Measurements from ENCODE around the gene COG7.
A peak's percentile ranks its signal among the peaks of the same experiment; 100 is the strongest.
"Not testable (repeated sequence)": the region's sequence is repeated elsewhere in the genome, so short reads cannot be mapped to it uniquely, and the experiment has no call there.

The COG7 gene

GRCh38 chr16:23452572-23453337 is at the start of gene COG7:
TSS of gene COG7 (minus strand) at chr16:23453189. CDS start at chr16:23452994, 195 bp downstream.
- DNase-seq, result peak; percentile 77 to 79

- no peak for DNase-seq
These were observed 49.5 kb upstream of the COG7 start for GRCh38 chr16:23502466-23502865.

GRCh38 chr16:23501291-23501690 is 48.3 kb upstream of the COG7 start:
- DNase-seq, result no peak

GRCh38 chr16:23500862-23501225 is 47.9 kb upstream of the COG7 start:
- DNase-seq, result no peak

- DNase-seq, result no peak
These were observed 47.3 kb upstream of the COG7 start for GRCh38 chr16:23500212-23500861.

GRCh38 chr16:23499801-23500200 is 46.8 kb upstream of the COG7 start:
- DNase-seq, result no peak

- no peak for DNase-seq
These were observed 45.9 kb upstream of the COG7 start for GRCh38 chr16:23498863-23499262.

GRCh38 chr16:23497543-23497868 is 44.5 kb upstream of the COG7 start:
- no peak for DNase-seq

- DNase-seq, result no peak
These were observed 44.0 kb upstream of the COG7 start for GRCh38 chr16:23496821-23497542.

- DNase-seq, result no peak
These were observed 42.7 kb upstream of the COG7 start for GRCh38 chr16:23495671-23496070.

GRCh38 chr16:23494188-23494587 is 41.2 kb upstream of the COG7 start:
- no peak for DNase-seq

GRCh38 chr16:23491490-23492391 is 38.8 kb upstream of the COG7 start:
- no peak for DNase-seq

- DNase-seq, result no peak
These were observed 33.5 kb upstream of the COG7 start for GRCh38 chr16:23486480-23486879.

- no peak for DNase-seq
These were observed 32.9 kb upstream of the COG7 start for GRCh38 chr16:23485841-23486240.

- DNase-seq, result no peak
These were observed 32.2 kb upstream of the COG7 start for GRCh38 chr16:23485257-23485614.

- no peak for DNase-seq
These were observed 31.7 kb upstream of the COG7 start for GRCh38 chr16:23484510-23485256.

- DNase-seq, result not testable (repeated sequence)
These were observed 30.5 kb upstream of the COG7 start for GRCh38 chr16:23483492-23483891.

- no peak for DNase-seq
These were observed 29.8 kb upstream of the COG7 start for GRCh38 chr16:23482778-23483177.

- DNase-seq, result no peak
These were observed 27.3 kb upstream of the COG7 start for GRCh38 chr16:23480257-23480656.

GRCh38 chr16:23479138-23479537 is 26.1 kb upstream of the COG7 start:
- DNase-seq, result no peak

GRCh38 chr16:23478566-23478965 is 25.6 kb upstream of the COG7 start:
- DNase-seq, result no peak

- no peak for DNase-seq
These were observed 23.3 kb upstream of the COG7 start for GRCh38 chr16:23476289-23476688.
